Measurements from ENCODE around the gene BACH2.
A peak's percentile ranks its signal among the peaks of the same experiment; 100 is the strongest.

The BACH2 gene

GRCh38 chr6:90162648-90163387 lies 133.8 kb downstream of the BACH2 start:
- Histone ChIP-seq H3K36me3 (ENCODE audit: control insufficient read depth, low read length) (peaks cover 65% of the 10 kb centered on the region), H3F3A (ENCODE audit: control insufficient read depth, insufficient read depth) (peaks cover 37% of the 10 kb centered on the region), H3K4me2 (ENCODE audit: low read length) (no peak overlapping the region), H4K20me1 (ENCODE audit: control insufficient read depth, insufficient read depth, low read depth, low read length) (peaks cover 34% of the 10 kb centered on the region), H3K9me3 (ENCODE audit: control insufficient read depth, insufficient read depth, low read length) (no peaks in the 10 kb centered on the region), H3K27ac (ENCODE audit: low read depth, low read length) (no peak overlapping the region), H3K4me1 (ENCODE audit: control insufficient read depth, low read length) (peaks cover 78% of the 10 kb centered on the region), H3K27me3 (ENCODE audit: control insufficient read depth, low read length) (no peaks in the 10 kb centered on the region), H3K9me2 (replicated peaks; ENCODE audit: control insufficient read depth, low read length) (no peaks in the 10 kb centered on the region), H3K79me2 (ENCODE audit: control insufficient read depth, low read length) (peaks cover 93% of the 10 kb centered on the region), H3K4me3 (ENCODE audit: low read length) (no peak overlapping the region)
- no peak for TF ChIP-seq CTCF (IDR thresholded peaks at IDR 0.05; ENCODE audit: low read depth, low read length, poor library complexity, severe bottlenecking)
- TF ChIP-seq EZH2phosphoT487 (IDR thresholded peaks at IDR 0.05; ENCODE audit: borderline replicate concordance, low read length) = no peak

- H3K27ac ChIP-seq (ENCODE audit: low read depth, low read length) = no peak overlapping the region; the same call in 1 of the 2 replicates
- peaks cover 84% of the 10 kb centered on the region for H3K36me3 ChIP-seq (ENCODE audit: control insufficient read depth, low read length)
- H4K20me1 ChIP-seq (ENCODE audit: control insufficient read depth, insufficient read depth, low read depth, low read length) = peaks cover 52% of the 10 kb centered on the region
- H3K4me3 ChIP-seq (ENCODE audit: low read length) = no peak overlapping the region
- TF ChIP-seq EZH2phosphoT487 (IDR thresholded peaks at IDR 0.05; ENCODE audit: borderline replicate concordance, low read length) (no peak), CTCF (IDR thresholded peaks at IDR 0.05; ENCODE audit: low read depth, low read length, poor library complexity, severe bottlenecking) (no peak)
- no peak overlapping the region for H3K4me2 ChIP-seq (ENCODE audit: low read length)
- peaks cover 36% of the 10 kb centered on the region for H3F3A ChIP-seq (ENCODE audit: control insufficient read depth, insufficient read depth)
- H3K27me3 ChIP-seq (ENCODE audit: control insufficient read depth, low read length) = no peaks in the 10 kb centered on the region
- H3K79me2 ChIP-seq (ENCODE audit: control insufficient read depth, low read length) = peaks cover 94% of the 10 kb centered on the region
- no peaks in the 10 kb centered on the region for H3K9me2 ChIP-seq (replicated peaks; ENCODE audit: control insufficient read depth, low read length)
- H3K9me3 ChIP-seq (ENCODE audit: control insufficient read depth, insufficient read depth, low read length) = no peaks in the 10 kb centered on the region
- H3K4me1 ChIP-seq (ENCODE audit: control insufficient read depth, low read length) = peaks cover 86% of the 10 kb centered on the region
Observed at GRCh38 chr6:90160013-90160412, 136.6 kb downstream of the BACH2 start.

GRCh38 chr6:90159452-90159851 lies 137.2 kb downstream of the BACH2 start:
- Histone ChIP-seq H3K4me3 (ENCODE audit: low read length) (no peak overlapping the region), H3K27me3 (ENCODE audit: control insufficient read depth, low read length) (no peaks in the 10 kb centered on the region)

More at GRCh38 chr6:90159452-90159851, 137.2 kb downstream of the BACH2 start:
- no peaks in the 10 kb centered on the region for H3K9me2 ChIP-seq (replicated peaks; ENCODE audit: control insufficient read depth, low read length)
- no peak overlapping the region for H3K27ac ChIP-seq (ENCODE audit: low read depth, low read length)
- peaks cover 90% of the 10 kb centered on the region for H3K36me3 ChIP-seq (ENCODE audit: control insufficient read depth, low read length)
- H4K20me1 ChIP-seq (ENCODE audit: control insufficient read depth, insufficient read depth, low read depth, low read length) = peaks cover 57% of the 10 kb centered on the region
- H3K79me2 ChIP-seq (ENCODE audit: control insufficient read depth, low read length) = peaks cover 98% of the 10 kb centered on the region
- TF ChIP-seq CTCF (IDR thresholded peaks at IDR 0.05; ENCODE audit: low read depth, low read length, poor library complexity, severe bottlenecking) (no peak), EZH2phosphoT487 (IDR thresholded peaks at IDR 0.05; ENCODE audit: borderline replicate concordance, low read length) (no peak)
- peaks cover 92% of the 10 kb centered on the region for H3K4me1 ChIP-seq (ENCODE audit: control insufficient read depth, low read length)
- H3K9me3 ChIP-seq (ENCODE audit: control insufficient read depth, insufficient read depth, low read length) = no peaks in the 10 kb centered on the region
- 0 out of 2 replicates have a peak overlapping the region, but pooled peaks have one; percentile 11 for H3K4me2 ChIP-seq (ENCODE audit: low read length)
- peaks cover 39% of the 10 kb centered on the region for H3F3A ChIP-seq (ENCODE audit: control insufficient read depth, insufficient read depth)
